ENCODE results near the gene TNK1. TPM values are rescaled to one million over a fixed set of nuclear protein-coding genes. Genes with fewer than 3 reads are reported as not detected.

TNK1 gene
- polyA plus RNA-seq, 1 donor from 2014 or later, result 0.83 TPM

GRCh38 chr17:7369825-7370224, 11.1 kb upstream of the TNK1 start:
- H3K36me3 ChIP-seq (ENCODE audit: insufficient read depth, low read length), result no peaks in the 10 kb centered on the region

GRCh38 chr17:7370853-7371252, 10.0 kb upstream of the TNK1 start:
- no peaks in the 10 kb centered on the region for H3K79me2 ChIP-seq (replicated peaks; ENCODE audit: insufficient read depth, low read length)
- H3K4me2 ChIP-seq (ENCODE audit: low read length), result no peak overlapping the region
- no peak for TF ChIP-seq MXI1 (conservative IDR thresholded peaks at IDR 0.05; ENCODE audit: poor library complexity, severe bottlenecking)
- TF ChIP-seq EZH2 (IDR thresholded peaks at IDR 0.05; ENCODE audit: borderline replicate concordance, insufficient read depth, low read length, poor library complexity, severe bottlenecking), result no peak
- TF ChIP-seq SMC3 (conservative IDR thresholded peaks at IDR 0.05; ENCODE audit: poor library complexity), result no peak
- no peak for TF ChIP-seq POLR2AphosphoS5 (IDR thresholded peaks at IDR 0.05)
- H4K20me1 ChIP-seq (ENCODE audit: insufficient read depth), result no peaks in the 10 kb centered on the region
- H3K27me3 ChIP-seq (ENCODE audit: insufficient read depth, low read depth, low read length), result no peaks in the 10 kb centered on the region
- no peaks in the 10 kb centered on the region for H3F3A ChIP-seq (ENCODE audit: insufficient read depth, low read length, poor library complexity, severe bottlenecking)
- no peaks in the 10 kb centered on the region for H3K9me3 ChIP-seq (ENCODE audit: low read length)
- H3K36me3 ChIP-seq (ENCODE audit: insufficient read depth, low read length), result no peaks in the 10 kb centered on the region
- no peak overlapping the region for H3K27ac ChIP-seq (ENCODE audit: low read length)
- no peak overlapping the region for H2AFZ ChIP-seq (ENCODE audit: low read depth, low read length)
- H3K9me2 ChIP-seq (ENCODE audit: insufficient read depth, low read length), result no peaks in the 10 kb centered on the region
- H3K9ac ChIP-seq (ENCODE audit: low read length), result no peak overlapping the region
- H3K4me3 ChIP-seq (ENCODE audit: low read length), result no peak overlapping the region

More at GRCh38 chr17:7369825-7370224, 11.1 kb upstream of the TNK1 start:
- Histone ChIP-seq H3K4me3 (ENCODE audit: low read length) (no peak overlapping the region), H3K79me2 (replicated peaks; ENCODE audit: insufficient read depth, low read length) (no peaks in the 10 kb centered on the region), H3K9me3 (ENCODE audit: low read length) (no peaks in the 10 kb centered on the region), H3K27ac (ENCODE audit: low read length) (no peak overlapping the region), H3F3A (ENCODE audit: insufficient read depth, low read length, poor library complexity, severe bottlenecking) (no peaks in the 10 kb centered on the region), H3K9ac (ENCODE audit: low read length) (no peak overlapping the region), H3K4me2 (ENCODE audit: low read length) (no peak overlapping the region), H2AFZ (ENCODE audit: low read depth, low read length) (no peak overlapping the region), H4K20me1 (ENCODE audit: insufficient read depth) (no peaks in the 10 kb centered on the region), H3K9me2 (ENCODE audit: insufficient read depth, low read length) (no peaks in the 10 kb centered on the region), H3K27me3 (ENCODE audit: insufficient read depth, low read depth, low read length) (no peaks in the 10 kb centered on the region)
- TF ChIP-seq RAD21 (conservative IDR thresholded peaks at IDR 0.05), result no peak
- no peak for TF ChIP-seq MXI1 (conservative IDR thresholded peaks at IDR 0.05; ENCODE audit: poor library complexity, severe bottlenecking)
- TF ChIP-seq EP300 (conservative IDR thresholded peaks at IDR 0.05; ENCODE audit: poor library complexity, severe bottlenecking), result no peak
- no peak for TF ChIP-seq CTCF (IDR thresholded peaks at IDR 0.05; ENCODE audit: poor library complexity, severe bottlenecking)
- no peak for TF ChIP-seq REST (IDR thresholded peaks at IDR 0.05; ENCODE audit: borderline replicate concordance)
- TF ChIP-seq SMC3 (conservative IDR thresholded peaks at IDR 0.05; ENCODE audit: poor library complexity), result no peak
- TF ChIP-seq EZH2 (IDR thresholded peaks at IDR 0.05; ENCODE audit: borderline replicate concordance, insufficient read depth, low read length, poor library complexity, severe bottlenecking), result no peak
- no peak for TF ChIP-seq TAF1 (IDR thresholded peaks at IDR 0.05; ENCODE audit: low read depth)
- TF ChIP-seq POLR2AphosphoS5 (IDR thresholded peaks at IDR 0.05), result no peak

Data from neural cell (in vitro differentiated cells).